K562 (cell line): ENCODE results near the gene RIC3. TPM values are rescaled to one million over a fixed set of nuclear protein-coding genes. Genes with fewer than 3 reads are reported as not detected.

Source experiments
- CBX3 ChIP-seq, 2 experiments: IDR thresholded peaks; 1 replicate in 1 of 2; 2 replicates in 1 of 2; pipeline ENCODE4 v1.6.1; 2012; ENCODE audit warnings: inconsistent platforms in 2 of 2, low read length in 2 of 2, borderline replicate concordance in 1 of 2, control low read depth in 1 of 2
- KLF10 ChIP-seq: fragments of 250-450 bp; sonication (Bioruptor Pico); IDR thresholded peaks from 2 replicates; pipeline ENCODE4 v1.6.1; 2021; ENCODE audit warnings: matching md5 sums
- MTA1 ChIP-seq: fragments of 450-650 bp; IDR thresholded peaks from 2 replicates; pipeline ENCODE4 v1.6.1; 2017; ENCODE audit warnings: borderline replicate concordance
- SETDB1 ChIP-seq: IDR thresholded peaks from one replicate; pipeline ENCODE4 v1.6.1; 2012; ENCODE audit warnings: low read length, control low read depth, inconsistent platforms
- SIN3A ChIP-seq, 2 experiments: fragments of 150-350 bp in 1 of 2; IDR thresholded peaks; 2 replicates each; pipeline ENCODE4 v1.6.1; 2011 to 2016; ENCODE audit warnings: borderline replicate concordance in 2 of 2, low read depth in 2 of 2, low read length in 2 of 2, mild to moderate bottlenecking in 2 of 2, moderate library complexity in 2 of 2; ENCODE audit not compliant: control insufficient read depth in 1 of 2
- SMARCE1 ChIP-seq: fragments of 450-650 bp; IDR thresholded peaks from 2 replicates; pipeline ENCODE4 v1.7.1; 2016; ENCODE audit warnings: mild to moderate bottlenecking
- TEAD2 ChIP-seq: fragments of 450-650 bp; IDR thresholded peaks from 2 replicates; pipeline ENCODE4 v1.6.1; 2016; ENCODE audit warnings: missing genetic modification characterization, control low read depth, missing compliant biosample characterization
- TEAD4 ChIP-seq, 2 experiments: sonication (generic) in 1 of 2; formaldehyde crosslinking in 1 of 2; IDR thresholded peaks; 2 replicates each; pipeline versions ENCODE4 v1.6.1 to v1.8.0; 2012 to 2022; ENCODE audit warnings: borderline replicate concordance in 1 of 2, inconsistent platforms in 1 of 2, low read length in 1 of 2, mild to moderate bottlenecking in 1 of 2, missing genetic modification reagents in 1 of 2
- ZBTB8A ChIP-seq: fragments of 450-650 bp; IDR thresholded peaks from 2 replicates; pipeline ENCODE4 v1.6.1; 2018; ENCODE audit warnings: mild to moderate bottlenecking, moderate library complexity; ENCODE audit not compliant: partially characterized antibody
- ZKSCAN1 ChIP-seq: fragments of 150-350 bp; IDR thresholded peaks from 2 replicates; pipeline ENCODE4 v1.6.1; 2016; ENCODE audit warnings: low read depth, low read length
- ZNF778 ChIP-seq: fragments of 450-650 bp; formaldehyde crosslinking; IDR thresholded peaks from 2 replicates; pipeline ENCODE4 v1.4.0; 2020; ENCODE audit warnings: mild to moderate bottlenecking, moderate library complexity
- polyA plus RNA-seq, 8 experiments: library from polyadenylated mRNA; depleted of rRNA in 4 of 8; stranded (reverse) in 5 of 8; unstranded in 3 of 8; fragments of >200 nt; fragmentation: Nextera tagmentation in 2 of 8; fragmentation: Illumina TruSeq in 1 of 8; extraction: Ambion mirVana in 2 of 8; extraction: Trizol in 1 of 8; gene quantifications; 2 replicates each; pipeline versions ENCODE4 v1.2.1 to v1.2.3, GENCODE V29; 2011 to 2014; ENCODE audit warnings: inconsistent platforms in 1 of 8, missing spikeins in 1 of 8
- total RNA-seq, 7 experiments: library from RNA; depleted of rRNA in 6 of 7; stranded (reverse); fragments of >200 nt in 6 of 7; fragmentation: Illumina TruSeq in 2 of 7; extraction: Trizol in 2 of 7; gene quantifications; 2 replicates each; pipeline versions ENCODE4 v1.2.1 to v1.2.3, GENCODE V29; 2011 to 2021; ENCODE audit warnings: low replicate concordance in 1 of 7
- TF ChIP-seq, protein P1 (sequence below): fragments of 200-800 bp; sonication (Bioruptor generic); IDR thresholded peaks from 2 replicates; pipeline ENCODE4 v1.6.1; 2017; ENCODE audit warnings: missing genetic modification characterization, missing compliant biosample characterization
- TF ChIP-seq, protein P2 (sequence below): fragments of 450-650 bp; IDR thresholded peaks from 2 replicates; pipeline ENCODE4 v1.6.1; 2016; ENCODE audit warnings: mild to moderate bottlenecking
- TF ChIP-seq, protein P3 (sequence below), 2 experiments: fragments of 450-650 bp; formaldehyde crosslinking in 1 of 2; IDR thresholded peaks; 2 replicates each; pipeline versions ENCODE4 v1.4.0 to v1.6.1; 2014 to 2020; ENCODE audit warnings: mild to moderate bottlenecking in 2 of 2, borderline replicate concordance in 1 of 2, low read depth in 1 of 2

RIC3 gene
- total and polyA plus RNA-seq, 9 of the 15 experiments (the other 6 are each of a cell fraction or from before 2014, with no cell fraction given), result 0.03 to 0.16 (median 0.05) TPM; not detected in 4

DNA sequence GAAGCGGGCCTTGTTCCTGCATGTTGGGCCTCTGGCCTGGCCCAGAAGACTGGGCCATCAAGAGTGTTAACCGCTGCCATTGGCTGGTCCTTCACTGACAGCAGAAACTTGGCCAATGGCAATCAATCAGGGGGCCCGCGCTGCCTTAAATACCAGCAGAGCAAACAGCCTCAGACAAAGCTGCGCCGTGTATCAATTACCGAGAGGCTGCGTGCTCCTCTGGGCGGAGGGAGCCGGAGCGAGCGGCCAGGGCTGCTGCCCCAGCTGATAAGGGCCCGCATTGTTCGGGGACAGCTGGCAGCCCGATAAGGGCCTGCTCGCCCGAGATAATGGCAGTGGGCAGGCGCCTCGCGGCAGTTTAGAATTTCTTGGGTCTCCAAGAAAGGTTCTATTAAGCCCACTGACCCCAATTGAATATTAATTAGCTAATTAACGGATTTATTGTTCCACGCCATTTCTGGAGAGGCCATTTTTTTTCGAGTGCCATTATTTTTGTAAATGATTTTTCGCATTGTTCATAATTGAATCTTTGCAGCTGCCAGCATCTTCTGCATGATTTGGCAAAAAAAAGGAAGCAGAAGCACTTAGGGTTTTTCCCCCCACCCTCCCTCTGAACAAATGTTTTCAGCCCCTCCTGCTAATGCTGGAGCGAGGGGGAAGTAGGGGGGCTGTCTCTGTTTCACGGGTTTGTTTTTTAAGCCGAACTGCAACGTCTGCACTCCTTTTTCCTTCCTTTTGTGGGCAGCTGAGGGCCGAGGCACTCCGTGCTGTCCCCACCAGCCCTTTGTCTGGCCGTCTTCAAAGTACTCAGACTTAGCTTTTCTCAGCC, 37.6 kb upstream of the RIC3 start (continued):
- TF ChIP-seq TEAD4 (IDR thresholded peaks at IDR 0.05; ENCODE audit: low read length) (peak; percentile 99), TEAD4 (CRISPR knock-in tag; IDR thresholded peaks at IDR 0.05; ENCODE audit: borderline replicate concordance) (0 out of 2 replicates have a peak, but pooled peaks have one; percentile 36), SIN3A (IDR thresholded peaks at IDR 0.05; ENCODE audit: borderline replicate concordance in 2 of 2, control insufficient read depth in 1 of 2, low read depth in 2 of 2, low read length in 2 of 2) (no peak), TEAD2 (peak; percentile 84), MTA1 (peak; percentile 81), ZNF778 (no peak), ZBTB8A (no peak), KLF10 (CRISPR knock-in tag) (no peak), SMARCE1 (peak; percentile 95), SETDB1 (no peak), CBX3 (IDR thresholded peaks at IDR 0.05; ENCODE audit: borderline replicate concordance in 1 of 2, low read length in 2 of 2) (peak in 1 of 2 experiments; percentile 37; a peak in 1 of 3 replicates), ZKSCAN1 (peak; percentile 72; the same call in 1 of the 2 replicates)
- TF ChIP-seq, protein P1, sequence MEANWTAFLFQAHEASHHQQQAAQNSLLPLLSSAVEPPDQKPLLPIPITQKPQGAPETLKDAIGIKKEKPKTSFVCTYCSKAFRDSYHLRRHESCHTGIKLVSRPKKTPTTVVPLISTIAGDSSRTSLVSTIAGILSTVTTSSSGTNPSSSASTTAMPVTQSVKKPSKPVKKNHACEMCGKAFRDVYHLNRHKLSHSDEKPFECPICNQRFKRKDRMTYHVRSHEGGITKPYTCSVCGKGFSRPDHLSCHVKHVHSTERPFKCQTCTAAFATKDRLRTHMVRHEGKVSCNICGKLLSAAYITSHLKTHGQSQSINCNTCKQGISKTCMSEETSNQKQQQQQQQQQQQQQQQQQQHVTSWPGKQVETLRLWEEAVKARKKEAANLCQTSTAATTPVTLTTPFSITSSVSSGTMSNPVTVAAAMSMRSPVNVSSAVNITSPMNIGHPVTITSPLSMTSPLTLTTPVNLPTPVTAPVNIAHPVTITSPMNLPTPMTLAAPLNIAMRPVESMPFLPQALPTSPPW, result peak; percentile 89
- TF ChIP-seq, protein P2, sequence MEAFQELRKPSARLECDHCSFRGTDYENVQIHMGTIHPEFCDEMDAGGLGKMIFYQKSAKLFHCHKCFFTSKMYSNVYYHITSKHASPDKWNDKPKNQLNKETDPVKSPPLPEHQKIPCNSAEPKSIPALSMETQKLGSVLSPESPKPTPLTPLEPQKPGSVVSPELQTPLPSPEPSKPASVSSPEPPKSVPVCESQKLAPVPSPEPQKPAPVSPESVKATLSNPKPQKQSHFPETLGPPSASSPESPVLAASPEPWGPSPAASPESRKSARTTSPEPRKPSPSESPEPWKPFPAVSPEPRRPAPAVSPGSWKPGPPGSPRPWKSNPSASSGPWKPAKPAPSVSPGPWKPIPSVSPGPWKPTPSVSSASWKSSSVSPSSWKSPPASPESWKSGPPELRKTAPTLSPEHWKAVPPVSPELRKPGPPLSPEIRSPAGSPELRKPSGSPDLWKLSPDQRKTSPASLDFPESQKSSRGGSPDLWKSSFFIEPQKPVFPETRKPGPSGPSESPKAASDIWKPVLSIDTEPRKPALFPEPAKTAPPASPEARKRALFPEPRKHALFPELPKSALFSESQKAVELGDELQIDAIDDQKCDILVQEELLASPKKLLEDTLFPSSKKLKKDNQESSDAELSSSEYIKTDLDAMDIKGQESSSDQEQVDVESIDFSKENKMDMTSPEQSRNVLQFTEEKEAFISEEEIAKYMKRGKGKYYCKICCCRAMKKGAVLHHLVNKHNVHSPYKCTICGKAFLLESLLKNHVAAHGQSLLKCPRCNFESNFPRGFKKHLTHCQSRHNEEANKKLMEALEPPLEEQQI, result peak; percentile 96
- TF ChIP-seq, protein P3, sequence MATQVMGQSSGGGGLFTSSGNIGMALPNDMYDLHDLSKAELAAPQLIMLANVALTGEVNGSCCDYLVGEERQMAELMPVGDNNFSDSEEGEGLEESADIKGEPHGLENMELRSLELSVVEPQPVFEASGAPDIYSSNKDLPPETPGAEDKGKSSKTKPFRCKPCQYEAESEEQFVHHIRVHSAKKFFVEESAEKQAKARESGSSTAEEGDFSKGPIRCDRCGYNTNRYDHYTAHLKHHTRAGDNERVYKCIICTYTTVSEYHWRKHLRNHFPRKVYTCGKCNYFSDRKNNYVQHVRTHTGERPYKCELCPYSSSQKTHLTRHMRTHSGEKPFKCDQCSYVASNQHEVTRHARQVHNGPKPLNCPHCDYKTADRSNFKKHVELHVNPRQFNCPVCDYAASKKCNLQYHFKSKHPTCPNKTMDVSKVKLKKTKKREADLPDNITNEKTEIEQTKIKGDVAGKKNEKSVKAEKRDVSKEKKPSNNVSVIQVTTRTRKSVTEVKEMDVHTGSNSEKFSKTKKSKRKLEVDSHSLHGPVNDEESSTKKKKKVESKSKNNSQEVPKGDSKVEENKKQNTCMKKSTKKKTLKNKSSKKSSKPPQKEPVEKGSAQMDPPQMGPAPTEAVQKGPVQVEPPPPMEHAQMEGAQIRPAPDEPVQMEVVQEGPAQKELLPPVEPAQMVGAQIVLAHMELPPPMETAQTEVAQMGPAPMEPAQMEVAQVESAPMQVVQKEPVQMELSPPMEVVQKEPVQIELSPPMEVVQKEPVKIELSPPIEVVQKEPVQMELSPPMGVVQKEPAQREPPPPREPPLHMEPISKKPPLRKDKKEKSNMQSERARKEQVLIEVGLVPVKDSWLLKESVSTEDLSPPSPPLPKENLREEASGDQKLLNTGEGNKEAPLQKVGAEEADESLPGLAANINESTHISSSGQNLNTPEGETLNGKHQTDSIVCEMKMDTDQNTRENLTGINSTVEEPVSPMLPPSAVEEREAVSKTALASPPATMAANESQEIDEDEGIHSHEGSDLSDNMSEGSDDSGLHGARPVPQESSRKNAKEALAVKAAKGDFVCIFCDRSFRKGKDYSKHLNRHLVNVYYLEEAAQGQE (IDR thresholded peaks at IDR 0.05; ENCODE audit: borderline replicate concordance), result peak; percentile 83
- TF ChIP-seq, protein P3 (CRISPR knock-in tag; IDR thresholded peaks at IDR 0.05; ENCODE audit: low read depth), result no peak
